GM18505 (cell line): Measurements from ENCODE around the gene SLC22A2.
A peak's percentile ranks its signal among the peaks of the same experiment; 100 is the strongest.

ENCODE experiments used
- ATAC-seq: cut with Tn5 transposase; IDR thresholded peaks from one replicate; pipeline ENCODE4 v1.9.1; 2021; ENCODE audit not compliant: unreplicated experiment
- POLR2A ChIP-seq: IDR thresholded peaks from 4 replicates; pipeline ENCODE4 v1.6.1; 2011; ENCODE audit warnings: borderline replicate concordance; ENCODE audit not compliant: insufficient read depth, insufficient read length; ENCODE audit errors: extremely low read depth

SLC22A2 gene

DNA sequence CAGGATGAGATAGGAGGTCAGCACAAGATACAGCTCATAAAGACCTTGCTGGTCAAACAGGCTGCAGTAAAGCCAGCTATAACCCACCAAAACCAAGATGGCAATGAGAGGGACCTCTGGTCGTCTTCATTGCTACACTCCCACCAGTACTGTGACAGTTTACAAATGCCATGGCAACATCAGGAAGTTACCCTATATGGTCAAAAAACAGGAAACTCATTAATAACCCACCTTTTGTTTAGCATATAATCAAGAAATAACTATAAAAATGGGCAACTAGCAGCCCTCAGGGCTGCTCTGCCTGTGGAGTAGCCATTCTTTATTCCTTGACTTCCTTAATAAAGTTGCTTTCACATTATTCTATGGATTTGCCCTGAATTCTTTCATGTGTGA is 30.9 kb downstream of the SLC22A2 start:
- ATAC-seq, result no peak
- no peak for TF ChIP-seq POLR2A

DNA sequence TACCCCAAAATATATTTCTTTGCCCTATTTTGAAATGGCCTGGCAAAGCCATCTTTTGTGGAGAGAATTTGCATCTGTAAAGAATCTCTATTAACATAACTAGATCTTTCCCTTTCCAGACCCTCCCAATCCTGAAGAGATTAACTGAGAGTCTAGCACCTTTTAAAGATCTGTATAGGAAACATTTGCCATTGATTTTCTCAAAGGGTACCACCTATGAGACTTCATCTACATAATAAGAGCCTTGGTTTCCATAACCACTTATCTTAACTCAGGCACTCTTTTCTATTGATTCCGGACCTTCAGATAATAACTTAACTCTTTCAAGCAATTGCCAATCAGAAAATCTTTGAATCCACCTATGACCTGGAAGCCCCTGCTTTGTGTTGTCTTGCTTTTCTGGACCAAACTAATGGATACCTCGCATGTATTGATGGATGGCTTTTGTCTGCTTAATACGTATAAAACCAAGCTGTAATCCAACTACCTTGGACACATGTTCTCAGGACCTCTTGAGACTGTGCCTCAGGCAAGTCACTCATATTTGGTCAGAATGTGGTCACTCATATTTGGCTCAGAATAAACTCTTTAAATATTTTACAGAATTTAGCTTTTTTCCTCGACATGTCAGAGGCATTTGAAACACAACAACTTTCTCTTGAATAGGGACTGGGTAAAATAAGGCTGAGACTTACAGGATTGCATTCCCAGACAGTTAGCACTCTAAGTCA is 31.4 kb downstream of the SLC22A2 start:
- no peak for ATAC-seq
- no peak for TF ChIP-seq POLR2A

DNA sequence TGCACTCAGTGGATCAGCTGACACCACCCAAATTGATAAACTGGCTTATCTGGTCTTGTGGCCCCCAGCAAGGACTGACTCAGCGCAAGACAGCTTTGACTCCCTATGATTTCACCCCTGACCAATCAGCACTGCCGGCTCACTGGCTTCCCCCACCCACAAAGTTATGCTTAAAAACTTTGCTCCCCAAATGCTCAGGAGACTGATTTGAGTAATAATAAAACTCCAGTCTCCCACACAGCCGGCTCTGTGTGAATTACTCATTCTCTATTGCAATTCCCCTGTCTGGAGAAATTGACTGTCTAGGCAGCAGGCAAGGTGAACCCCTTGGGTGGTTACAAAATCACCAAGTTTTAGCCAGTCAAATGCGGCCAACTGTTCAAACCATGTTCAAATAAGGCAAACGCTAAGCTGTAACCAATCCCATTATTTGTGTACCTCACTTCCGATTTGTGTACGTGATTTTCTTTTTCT is 32.5 kb downstream of the SLC22A2 start:
- no peak for ATAC-seq
- TF ChIP-seq POLR2A, result no peak

DNA sequence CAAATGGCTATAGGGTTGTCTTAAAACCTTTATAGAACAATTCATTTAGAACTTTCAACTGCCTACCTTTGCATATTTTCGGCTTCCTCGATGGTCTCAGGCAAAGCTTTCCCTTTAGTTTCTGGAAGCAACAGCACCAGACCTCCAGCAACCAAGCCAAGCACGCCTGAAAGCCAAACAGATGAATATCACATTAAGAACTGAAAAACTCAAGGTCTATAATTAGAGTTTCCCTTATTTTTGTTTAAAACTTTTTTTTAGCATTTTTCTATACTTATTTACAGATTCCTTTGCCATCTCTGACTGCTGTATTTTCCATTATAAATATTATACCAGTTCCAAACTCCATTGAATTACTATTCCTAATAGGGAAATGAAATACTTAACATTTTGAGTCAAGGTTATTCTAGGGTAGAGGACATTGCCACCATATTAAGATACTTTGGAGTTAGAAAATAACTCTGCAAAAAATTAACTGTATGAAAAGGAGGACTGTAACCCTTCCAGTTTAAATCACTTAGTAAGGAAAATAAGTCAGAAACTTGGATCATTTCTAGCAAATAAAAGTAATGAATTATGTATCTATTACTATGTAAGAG is 33.9 kb downstream of the SLC22A2 start:
- no peak for TF ChIP-seq POLR2A
- ATAC-seq, result no peak

DNA sequence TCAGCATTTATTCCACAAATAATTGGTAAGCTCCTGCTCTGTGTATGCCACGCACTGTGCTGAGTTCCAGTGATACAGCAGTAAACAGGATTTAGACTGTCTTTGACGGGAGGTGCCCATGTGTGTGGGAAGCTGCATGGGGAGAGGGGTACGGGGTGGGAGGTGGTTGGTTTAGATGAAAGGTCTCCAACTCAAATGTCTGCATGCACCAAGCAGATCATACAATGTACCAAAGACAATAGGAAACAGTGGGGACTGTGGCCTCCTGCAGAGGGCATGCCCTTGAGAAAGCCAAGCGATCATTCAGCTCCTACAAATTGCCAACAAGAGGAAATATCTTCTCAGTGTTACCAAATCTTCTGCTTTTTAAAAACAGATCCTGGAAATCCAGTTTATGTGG is 36.1 kb downstream of the SLC22A2 start:
- ATAC-seq, result no peak
- TF ChIP-seq POLR2A, result no peak

DNA sequence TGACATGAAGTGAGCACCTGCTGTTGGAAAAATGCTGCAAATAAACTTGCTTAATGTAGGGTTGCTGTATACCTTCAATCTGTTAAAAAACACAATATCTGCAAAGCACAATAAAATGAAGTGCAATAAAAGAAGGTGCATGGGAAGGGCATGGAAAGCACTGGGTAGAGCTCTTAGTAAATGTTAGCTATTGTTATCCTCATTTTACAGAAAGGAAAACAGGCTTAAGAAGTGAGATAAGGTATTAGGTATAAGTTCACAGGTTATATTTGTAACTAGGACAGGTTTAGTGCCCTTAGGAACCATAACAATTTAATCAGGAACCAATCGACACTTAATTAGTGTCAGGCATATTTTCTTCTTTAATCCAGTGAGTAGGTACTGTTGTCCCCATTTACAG is 36.7 kb downstream of the SLC22A2 start:
- no peak for ATAC-seq
- TF ChIP-seq POLR2A, result no peak

DNA sequence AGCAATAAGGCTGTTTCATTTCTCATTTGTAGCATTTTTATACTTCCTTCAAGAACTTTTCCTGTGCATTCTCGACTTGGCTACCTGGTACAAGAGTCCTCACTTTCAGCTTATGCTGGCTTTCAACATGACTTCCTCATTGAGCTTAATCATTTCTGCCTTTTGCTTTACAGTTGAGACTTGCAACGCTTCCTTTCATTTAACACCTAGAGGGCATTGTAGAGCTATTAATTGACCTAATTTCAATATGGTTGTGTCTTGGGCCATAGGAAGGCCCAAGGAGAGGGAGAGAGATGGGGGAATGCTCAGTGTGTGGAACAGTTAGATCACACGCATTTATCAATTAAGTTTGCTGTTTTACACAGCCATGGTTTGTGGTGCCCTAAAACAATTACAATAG is 37.2 kb downstream of the SLC22A2 start:
- no peak for TF ChIP-seq POLR2A
- ATAC-seq, result peak; percentile 53

DNA sequence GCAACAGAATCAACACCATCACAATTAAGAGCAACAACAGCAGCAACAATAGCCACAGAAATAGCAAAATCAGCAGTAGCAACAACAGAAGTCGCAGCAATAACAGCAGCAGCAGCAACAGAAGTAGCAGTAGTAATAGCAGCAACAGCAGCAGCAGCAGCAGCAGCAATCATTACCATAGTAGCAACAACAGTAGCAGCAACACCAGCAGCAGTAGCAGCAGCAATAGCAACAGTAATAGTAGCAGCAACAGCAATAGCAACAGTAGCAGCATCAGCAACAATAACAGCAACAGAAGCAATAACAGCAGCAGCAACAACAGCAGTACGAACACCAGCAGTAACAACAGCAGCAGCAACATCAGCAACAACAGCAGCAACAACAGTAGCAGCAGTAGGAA is 39.8 kb downstream of the SLC22A2 start:
- ATAC-seq, result no peak
- TF ChIP-seq POLR2A, result no peak

DNA sequence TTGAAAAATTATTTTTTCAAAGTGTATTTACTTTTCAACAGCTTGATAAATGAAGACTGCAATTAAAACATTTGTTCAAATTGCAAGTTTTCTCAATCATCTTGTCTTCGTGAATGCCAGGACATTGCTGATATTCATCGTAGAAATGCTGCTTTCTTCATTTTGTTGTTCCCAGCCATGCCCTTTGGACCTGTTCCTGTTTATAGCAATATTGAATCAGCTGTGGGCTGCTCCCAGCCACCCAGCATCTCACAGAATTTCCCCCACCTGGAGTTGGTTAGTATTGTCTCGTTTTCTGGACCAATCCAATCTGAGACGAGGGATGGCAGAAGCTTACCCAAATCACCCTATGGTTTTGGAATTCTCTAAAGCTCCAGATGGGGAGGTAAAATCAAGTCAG is 40.8 kb downstream of the SLC22A2 start:
- no peak for ATAC-seq
- TF ChIP-seq POLR2A, result no peak

DNA sequence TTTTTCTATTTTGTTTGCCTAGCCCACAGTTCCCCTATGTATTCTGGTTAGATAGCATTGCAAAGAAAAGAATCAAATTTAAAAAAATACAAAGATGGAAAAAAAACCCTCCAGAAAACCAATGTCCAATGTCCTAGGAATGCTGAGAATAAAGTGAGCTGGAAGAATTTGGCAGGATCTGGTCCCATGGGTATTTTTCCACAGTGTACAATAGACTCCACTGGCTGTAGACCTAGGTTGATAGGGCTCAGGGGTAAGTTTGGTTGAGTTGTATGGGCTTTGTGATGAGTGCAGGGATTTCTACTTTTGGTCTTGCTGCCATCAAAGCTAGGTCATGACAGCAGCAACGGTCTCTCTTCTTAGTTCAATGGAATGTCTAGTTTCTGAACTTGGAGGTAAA is 41.5 kb downstream of the SLC22A2 start:
- no peak for TF ChIP-seq POLR2A
- ATAC-seq, result no peak

DNA sequence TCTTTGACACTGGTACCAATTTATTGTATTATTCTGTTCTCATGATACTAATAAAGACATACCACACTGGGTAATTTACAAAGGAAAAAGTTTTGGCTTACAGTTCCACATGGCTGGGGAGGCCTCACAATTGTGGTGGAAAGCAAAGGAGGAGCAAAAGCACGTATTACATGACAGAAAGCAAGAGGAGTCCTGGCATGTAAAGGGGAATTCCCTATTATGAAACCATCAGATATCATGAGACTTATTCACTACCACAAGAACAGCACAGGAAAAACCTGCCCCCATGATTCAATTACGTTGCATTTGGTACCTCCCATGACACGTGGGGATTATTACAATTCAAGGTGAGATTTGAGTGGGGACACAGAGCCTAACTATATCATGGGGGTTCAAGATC is 43.4 kb downstream of the SLC22A2 start:
- TF ChIP-seq POLR2A, result no peak
- ATAC-seq, result no peak

DNA sequence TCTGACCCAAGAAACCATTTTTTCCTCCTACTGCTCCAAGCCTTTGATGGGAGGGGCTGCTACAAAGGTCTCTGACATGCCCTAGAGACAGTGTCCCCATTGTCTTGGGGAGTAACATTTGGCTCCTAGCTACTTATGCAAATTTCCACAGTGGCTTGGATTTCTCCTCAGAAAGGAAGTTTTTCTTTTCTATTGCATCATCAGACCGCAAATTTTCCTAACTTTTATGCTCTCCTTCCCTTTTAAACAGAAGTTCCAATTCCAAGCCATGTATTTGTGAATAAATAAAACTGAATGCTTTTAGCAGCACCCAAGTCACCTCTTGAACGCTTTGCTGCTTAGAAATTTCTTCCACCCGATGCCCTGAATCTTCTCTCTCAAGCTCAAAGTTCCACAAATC is 51.0 kb downstream of the SLC22A2 start:
- ATAC-seq, result no peak
- no peak for TF ChIP-seq POLR2A

DNA sequence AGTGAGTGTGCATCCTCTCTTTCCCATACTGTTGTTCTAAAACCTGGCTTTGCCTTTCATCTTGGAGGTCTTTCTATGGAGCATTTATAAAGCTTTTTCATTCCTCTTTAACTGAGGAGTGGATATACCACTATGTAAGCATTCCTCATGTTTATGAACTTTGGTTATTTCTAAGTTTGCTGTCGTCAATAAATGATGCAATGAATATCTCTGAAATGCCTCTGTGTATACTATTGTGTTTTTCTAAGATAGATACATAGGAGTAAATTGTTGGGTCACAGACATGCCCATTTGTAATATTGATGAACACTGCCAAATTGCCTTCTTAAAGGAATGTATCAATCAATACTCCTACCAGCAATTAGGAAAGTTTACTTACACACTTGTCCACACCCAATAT is 53.9 kb downstream of the SLC22A2 start:
- no peak for TF ChIP-seq POLR2A
- no peak for ATAC-seq

DNA sequence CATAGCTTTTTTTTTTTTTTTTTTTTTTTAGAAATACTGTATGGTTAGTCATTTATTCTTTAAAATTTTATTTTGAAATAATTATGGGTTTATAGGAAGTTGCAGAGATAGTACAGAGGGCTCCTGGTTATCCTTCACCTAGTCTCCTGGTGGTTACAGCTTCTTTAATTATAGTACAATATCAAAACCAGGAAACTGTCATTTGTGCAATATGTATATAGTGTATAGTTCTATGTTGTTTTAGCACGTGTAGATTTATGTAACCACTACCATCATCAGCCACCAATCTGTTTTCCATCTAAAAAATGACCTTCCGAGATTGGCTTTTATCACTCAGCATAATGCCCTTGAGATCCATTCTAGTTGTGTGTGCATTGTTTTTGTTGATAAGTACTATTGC is 54.7 kb downstream of the SLC22A2 start:
- TF ChIP-seq POLR2A, result no peak
- ATAC-seq, result no peak
